GM21526 (cell line): ENCODE measurements around the gene TNRC6C.
"Not testable (repeated sequence)": the region's sequence is repeated elsewhere in the genome, so short reads cannot be mapped to it uniquely, and the experiment has no call there.

ENCODE experiments used
- ATAC-seq: cut with Tn5 transposase; IDR thresholded peaks from one replicate; pipeline ENCODE4 v1.9.1; 2021; ENCODE audit warnings: moderate library complexity; ENCODE audit not compliant: unreplicated experiment, low FRiP score

The TNRC6C gene

DNA sequence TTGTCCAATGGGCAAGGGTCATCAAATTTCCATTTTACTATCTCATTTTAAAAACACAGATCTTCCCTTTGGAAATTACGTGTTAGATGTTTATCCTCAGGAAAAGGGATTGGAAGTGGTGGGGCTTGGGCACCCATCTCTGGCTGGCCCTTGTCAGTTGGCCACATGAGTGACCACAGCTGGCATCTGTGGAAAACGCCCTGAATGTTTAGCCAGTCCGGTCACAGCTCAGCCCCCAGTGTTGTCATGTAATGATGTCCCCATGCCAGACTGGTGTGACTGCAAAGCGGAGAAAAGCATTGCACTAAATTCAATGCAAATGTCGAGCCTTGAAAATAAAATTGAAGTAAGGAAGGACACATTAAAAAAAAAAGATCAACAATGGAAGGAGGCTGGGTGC is 117.0 kb downstream of the TNRC6C start:
- ATAC-seq = no peak

- ATAC-seq = no peak
Measured at GRCh38 chr17:78079253-78079652, 120.8 kb downstream of the TNRC6C start.

- no peak for ATAC-seq
Measured at GRCh38 chr17:78081551-78081950, 123.0 kb downstream of the TNRC6C start.

DNA sequence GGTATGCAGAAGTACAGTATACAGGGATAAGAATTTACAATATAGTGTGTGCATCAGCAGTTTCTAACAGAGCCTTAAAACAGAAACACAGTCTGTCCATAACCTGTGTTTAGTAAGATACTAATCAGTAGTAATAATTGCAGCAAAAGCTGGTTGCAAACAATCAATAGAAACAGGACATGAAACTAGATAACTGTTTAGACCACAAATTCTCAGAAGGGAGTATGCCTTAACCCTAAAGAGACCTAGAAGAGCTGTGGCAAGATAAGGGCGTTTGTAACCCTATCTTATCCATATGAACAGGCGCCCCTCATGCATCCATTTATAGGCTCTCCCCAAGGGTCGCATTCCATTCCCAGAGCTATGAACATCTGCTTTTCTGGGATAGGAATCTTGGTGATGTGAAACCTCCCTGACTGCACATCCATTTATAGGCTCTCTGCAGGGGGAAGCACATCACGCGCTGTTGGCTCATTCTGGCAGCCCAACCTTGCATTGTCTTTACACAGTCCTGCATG is 123.9 kb downstream of the TNRC6C start:
- not testable (repeated sequence) for ATAC-seq

- ATAC-seq = no peak
Measured at GRCh38 chr17:78082988-78083387, 124.5 kb downstream of the TNRC6C start.

GRCh38 chr17:78086740-78087139 is 128.2 kb downstream of the TNRC6C start:
- no peak for ATAC-seq

- ATAC-seq = no peak
Measured at GRCh38 chr17:78088529-78088928, 130.0 kb downstream of the TNRC6C start.

DNA sequence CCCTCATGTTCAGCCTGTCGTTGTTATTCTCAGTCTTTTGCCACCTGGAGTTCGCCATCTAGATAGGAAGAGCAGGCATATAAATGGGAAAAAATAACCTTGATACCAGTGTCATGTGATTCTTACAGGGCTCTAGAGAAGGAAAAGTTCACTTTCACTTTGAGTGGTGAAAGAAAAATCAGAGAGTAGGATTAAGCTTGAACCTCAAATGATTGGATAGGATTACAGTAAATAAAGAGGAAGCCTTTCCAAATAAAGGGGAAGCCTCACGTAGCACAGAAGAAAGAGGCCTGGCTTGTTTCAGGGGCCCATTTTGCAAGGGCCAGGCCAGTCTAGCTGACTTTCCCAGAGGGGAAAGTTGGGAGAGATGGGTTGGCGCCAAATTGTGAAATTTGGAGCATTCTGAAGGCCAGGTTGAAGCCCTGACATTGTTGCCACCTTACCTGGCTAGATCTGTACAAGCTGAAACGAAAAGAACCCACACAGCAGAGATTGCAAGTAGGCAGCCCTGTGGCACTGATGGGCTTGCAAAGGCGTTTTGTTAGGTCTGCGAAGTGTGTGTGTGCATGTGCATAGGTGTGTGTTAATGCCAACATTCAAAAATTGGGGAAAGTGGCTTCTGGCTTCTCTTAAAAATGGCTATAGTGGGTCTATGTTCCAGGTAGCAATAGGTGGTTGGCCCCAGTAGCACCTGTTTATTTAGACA is 131.2 kb downstream of the TNRC6C start:
- ATAC-seq = no peak

DNA sequence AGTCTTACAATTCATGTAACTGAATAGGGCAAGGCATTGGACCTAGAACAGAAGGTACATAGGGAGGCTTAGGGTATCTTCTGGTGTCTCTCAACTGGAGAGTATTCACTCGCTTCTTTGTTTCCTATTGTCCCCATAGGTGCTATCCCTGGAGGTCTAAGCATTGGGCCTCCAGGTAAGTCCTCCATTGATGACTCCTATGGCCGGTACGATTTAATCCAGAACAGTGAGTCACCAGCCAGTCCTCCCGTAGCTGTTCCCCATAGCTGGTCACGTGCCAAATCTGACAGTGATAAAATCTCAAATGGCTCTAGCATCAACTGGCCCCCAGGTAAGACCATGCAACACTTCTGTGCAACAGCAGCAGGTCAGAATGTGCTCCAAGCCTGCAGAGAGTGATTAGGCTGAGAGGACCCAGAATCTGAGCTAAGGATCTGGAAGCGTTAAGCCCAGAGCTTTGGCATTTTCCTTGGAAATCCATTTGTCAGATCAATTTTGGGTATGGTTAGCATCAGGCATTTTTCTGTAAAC is 134.4 kb downstream of the TNRC6C start:
- ATAC-seq = no peak

DNA sequence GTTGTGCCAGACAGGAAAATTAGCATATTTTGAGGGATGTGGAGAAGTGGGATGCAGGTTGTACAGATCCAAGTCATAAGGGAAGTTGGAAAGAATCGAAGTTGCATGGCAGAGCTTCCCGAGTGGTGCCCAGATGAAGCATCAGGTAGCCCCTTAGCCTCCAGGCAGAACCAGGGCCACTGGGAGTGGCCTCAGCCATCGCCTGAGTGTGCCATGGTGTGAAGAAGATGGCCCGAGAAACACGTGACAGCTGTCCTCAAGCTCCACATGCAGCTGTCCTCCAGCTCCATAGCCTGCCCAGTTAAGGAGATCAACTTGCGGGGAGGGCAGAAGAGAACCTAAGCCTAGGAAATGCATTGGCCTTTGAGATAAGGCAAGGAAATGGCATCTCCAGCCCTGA is 136.5 kb downstream of the TNRC6C start:
- ATAC-seq = no peak

DNA sequence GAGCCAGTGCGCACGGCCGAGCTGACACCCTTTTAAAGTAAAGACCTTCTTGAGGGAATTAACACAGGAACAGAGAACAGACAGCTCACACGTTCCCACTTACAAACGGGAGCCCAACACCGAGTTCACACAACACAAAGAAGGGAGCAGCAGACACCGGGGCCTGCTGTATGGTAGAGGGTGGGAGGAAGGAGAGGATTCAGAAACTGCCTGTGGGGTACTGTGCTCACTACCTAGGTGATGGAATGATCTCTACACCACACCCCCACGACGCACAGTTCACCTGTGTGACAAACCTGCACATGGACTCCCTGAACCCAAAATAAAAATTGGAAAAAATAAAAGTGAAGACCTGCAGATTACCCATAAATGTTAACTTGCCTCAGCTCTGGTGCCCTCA is 137.6 kb downstream of the TNRC6C start:
- ATAC-seq = no peak

- ATAC-seq = no peak
Measured at GRCh38 chr17:78101112-78101511, 142.6 kb downstream of the TNRC6C start.

- ATAC-seq = no peak
Measured at GRCh38 chr17:78101542-78101941, 143.0 kb downstream of the TNRC6C start.

DNA sequence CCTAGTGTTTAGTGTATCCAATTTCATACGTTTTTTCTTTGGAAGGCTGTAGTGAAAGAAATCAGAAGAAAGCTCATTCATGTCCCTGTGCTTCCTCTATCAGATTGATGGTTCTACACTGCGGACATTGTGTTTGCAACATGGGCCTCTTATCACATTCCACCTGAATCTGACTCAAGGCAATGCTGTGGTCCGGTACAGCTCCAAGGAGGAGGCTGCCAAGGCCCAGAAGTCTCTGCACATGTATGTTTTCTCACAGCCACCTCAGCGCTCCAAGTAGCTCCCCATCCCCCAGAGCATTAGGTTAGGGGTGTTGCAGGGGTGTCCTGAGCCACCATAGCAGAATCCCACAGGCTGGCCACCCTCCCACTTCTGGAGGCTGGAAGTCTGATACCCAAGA is 144.8 kb downstream of the TNRC6C start:
- ATAC-seq = no peak

DNA sequence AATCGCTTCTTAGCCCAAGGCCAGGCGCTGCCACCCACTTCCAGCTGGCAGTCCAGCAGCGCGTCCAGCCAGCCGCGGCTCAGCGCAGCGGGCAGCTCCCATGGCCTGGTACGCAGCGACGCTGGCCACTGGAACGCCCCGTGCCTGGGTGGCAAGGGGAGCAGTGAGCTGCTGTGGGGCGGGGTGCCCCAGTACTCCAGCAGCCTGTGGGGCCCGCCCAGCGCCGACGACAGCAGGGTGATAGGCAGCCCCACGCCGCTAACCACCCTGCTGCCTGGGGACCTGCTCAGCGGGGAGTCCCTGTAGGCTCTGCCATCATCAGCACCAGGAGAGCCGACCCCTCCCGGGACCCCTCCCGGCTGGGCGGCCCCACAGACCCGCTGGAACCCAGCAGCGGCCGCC is 146.0 kb downstream of the TNRC6C start:
- ATAC-seq = no peak

DNA sequence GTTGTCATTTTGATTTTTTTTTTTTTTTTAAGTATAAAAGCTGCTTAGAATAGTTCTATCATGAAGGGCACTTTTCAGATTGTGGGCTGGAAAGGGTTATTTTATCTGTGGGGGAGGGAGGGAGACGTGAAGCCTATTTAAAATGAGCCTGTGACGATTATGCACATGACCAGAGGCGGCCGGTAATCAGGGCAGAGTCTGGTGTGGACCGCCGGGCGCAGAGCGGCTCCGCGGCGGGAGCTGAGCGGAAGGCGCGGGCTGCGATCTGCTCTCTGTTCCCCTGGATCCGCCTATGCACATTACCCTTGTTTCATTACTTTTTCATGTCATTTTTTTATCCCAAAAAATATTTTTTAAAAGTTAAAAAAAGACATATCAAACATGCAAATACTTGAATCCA is 146.6 kb downstream of the TNRC6C start:
- ATAC-seq = no peak

DNA sequence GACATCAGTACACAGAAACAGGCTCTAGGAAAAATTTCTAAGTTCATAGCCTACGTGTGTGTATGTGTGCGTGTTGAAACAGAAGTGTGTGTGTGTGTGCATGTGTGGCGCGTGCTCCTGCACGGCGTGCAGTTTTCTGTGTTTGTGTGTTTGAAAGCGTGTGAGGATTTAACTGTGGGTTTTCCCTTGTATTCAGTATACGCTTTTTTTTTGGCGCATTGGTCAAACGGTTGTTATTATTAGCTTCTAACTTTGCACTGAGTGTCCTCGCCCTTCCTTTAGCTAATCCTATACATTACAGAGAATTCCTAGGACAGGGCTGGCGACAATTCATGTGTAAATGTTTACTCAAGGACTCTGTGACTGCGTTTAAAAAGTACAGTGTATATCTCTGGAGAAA is 147.0 kb downstream of the TNRC6C start:
- ATAC-seq = no peak

DNA sequence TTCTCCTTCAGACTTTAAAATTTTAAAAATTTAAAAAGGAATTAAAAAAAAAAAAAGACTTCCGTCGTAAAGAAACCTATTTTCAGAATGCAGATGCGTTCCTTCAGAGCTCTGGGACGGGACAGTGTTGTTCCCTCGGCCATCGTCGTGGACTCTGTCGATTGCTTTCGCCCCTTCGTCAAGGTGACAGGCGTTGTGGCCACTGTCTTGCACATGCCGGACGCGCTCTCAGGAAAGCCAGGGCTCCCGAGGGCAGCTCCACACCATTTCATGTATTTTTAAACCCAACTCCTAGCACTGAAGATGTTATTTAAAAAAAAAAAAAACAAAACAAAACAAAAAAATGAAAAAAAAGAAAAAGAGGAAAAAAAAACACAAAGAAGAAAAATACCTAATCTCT is 147.7 kb downstream of the TNRC6C start:
- no peak for ATAC-seq

DNA sequence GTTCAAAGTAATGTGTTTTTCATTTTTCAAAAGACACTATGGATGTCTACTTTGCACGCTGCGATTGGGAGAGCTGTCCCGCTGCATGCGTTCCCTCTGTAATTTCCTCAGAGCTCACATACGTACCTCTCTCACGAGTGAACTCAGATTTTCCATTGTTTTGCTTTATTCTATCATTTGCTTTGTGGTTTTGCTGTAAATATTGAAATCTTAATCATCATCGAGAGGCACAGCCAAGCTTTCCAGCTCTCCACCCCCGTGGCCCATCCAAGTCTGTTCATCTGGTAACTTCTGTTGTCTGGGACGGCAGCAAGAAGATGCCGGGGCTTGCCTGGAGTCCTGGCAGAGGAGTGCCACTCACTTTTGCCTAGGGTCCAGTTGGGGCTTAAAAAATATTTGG is 149.0 kb downstream of the TNRC6C start:
- ATAC-seq = no peak

- no peak for ATAC-seq
Measured at GRCh38 chr17:78107976-78108725, 149.6 kb downstream of the TNRC6C start.

GRCh38 chr17:78108726-78109488 is 150.4 kb downstream of the TNRC6C start:
- no peak for ATAC-seq
